Stimulated activated CD8-positive, alpha-beta memory T cell treated with anti-CD3 and anti-CD28 coated beads, Interleukin-12 subunit alpha, Interleukin-12 subunit beta, amount 100 ng/mL, for 4 hours (primary cell): ENCODE data around the gene COL23A1.

Source experiments
- DNase-seq: peaks from one replicate; pipeline ENCODE4 v3.0.0-alpha.2; 2020; ENCODE audit warnings: low read depth

The COL23A1 gene

DNA sequence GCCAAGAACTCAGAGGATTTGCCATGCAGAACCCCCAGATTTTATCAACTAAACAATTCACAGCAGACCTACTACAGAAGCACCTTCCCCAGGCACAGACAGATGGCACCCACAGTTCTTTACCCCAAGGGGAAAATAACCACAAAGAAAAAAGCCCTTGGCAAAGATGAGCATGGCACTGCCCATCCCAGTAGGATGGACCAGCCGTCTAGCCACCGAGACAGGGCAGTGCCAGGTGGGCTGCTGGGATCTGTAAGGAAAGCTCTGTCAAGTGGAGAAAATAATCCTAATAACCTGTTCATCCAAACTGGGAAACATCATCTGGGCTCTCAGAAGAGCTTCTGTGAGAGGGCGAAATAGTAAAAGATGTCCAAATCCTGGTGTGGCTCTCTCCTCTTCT is 130.0 kb downstream of the COL23A1 start:
- DNase-seq: no peak

- no peak for DNase-seq
Observed at GRCh38 chr5:178458140-178458539, 132.1 kb downstream of the COL23A1 start.

DNA sequence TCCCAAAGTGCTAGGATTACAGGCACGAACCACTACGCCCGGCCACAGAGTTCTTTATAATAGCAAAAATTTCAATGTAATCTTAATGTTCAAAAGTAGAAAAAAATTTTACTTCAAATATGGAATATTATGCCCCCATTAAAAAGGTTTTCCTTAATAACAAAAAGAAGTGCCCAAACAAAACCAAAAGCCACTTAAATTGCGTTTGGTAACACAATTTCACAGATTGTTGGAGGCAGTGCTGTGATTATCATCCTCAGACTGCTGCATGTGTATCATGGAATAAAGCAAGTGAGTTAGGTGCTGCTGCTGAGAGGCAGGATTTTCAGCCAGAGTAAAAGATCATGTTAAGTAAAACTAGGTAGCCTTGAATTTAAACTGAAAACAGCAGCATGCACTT is 132.7 kb downstream of the COL23A1 start:
- DNase-seq: no peak

- DNase-seq: no peak
Observed at GRCh38 chr5:178455480-178455835, 134.7 kb downstream of the COL23A1 start.

- DNase-seq: no peak
Observed at GRCh38 chr5:178454821-178455479, 135.2 kb downstream of the COL23A1 start.

- DNase-seq: no peak
Observed at GRCh38 chr5:178454303-178454702, 135.9 kb downstream of the COL23A1 start.

DNA sequence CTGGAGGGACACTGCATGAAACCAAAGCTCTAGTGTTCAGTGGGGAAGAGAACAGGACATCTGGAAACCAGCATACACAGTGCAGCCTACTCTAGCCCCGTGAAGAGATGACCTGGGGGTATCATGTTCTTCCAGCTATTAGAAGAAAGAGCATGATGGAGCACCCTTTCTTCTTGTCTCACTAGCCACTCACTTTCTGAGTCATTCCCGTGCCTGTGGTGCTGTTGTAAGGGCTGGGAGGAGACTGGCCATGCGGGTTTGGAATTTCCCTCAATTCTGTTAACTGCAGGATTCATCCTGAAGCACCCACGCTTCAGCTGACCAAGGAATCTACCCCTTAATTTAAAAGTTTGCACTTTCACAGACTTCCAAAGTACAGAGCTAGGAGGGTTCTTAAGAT is 137.0 kb downstream of the COL23A1 start:
- no peak for DNase-seq

GRCh38 chr5:178450121-178451028 is 139.8 kb downstream of the COL23A1 start:
- DNase-seq: no peak

- DNase-seq: no peak
Observed at GRCh38 chr5:178449163-178450070, 140.8 kb downstream of the COL23A1 start.

DNA sequence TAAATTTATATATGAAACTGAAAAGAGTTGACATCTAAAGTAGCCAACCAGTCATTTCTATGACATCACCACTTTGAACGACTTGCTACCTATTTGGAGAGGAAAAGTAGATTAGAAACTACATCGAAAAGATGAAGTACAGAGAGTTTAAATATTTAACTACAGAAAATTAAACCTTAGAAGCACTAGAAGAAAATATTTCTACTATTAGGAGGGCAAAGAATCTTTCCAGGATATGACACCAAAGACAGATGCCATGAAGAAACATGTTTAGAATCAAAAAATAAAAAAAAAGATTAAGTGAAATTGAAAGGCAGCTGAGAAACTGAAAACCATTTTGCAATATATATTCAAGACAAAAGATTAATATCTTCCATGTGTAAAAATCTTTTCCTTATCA is 144.7 kb downstream of the COL23A1 start:
- DNase-seq: no peak

GRCh38 chr5:178442405-178443257 is 147.6 kb downstream of the COL23A1 start:
- no peak for DNase-seq

DNA sequence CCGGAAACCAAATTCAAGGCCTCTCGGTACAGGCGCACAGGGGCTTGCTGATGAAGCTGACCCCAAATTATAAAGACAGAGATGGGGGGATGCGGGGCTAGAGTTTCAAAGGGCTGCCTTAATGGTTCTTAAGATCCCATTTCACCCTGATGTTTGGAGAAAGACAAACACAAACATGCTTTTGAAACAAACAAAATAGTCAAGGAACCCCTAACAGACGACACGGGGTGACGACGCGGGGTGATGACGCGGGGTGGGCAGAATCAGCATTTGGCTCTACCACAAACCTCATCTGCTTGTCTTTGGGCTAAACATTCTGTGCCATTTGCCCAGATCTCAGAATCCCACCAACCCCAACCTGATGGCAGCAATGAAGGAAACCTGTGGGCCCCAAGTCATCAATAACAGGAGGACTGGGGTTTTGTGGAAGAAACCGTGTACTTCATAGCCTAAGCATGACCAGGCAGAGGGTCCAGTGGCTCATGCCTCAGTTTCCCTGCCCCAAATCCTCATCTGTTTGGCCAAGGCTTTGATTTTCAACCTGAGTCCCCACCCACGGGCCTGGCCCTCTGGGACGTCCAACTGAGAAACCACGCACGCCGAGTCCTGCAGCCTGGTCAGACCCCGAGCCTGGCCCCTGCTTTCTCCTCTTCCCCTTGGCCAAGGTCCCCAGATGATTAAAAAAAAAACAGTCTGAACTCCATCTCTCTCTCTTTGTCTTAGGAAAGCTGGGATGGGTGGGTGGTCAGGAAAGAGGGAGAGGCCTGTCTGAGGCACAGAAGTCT is 148.5 kb downstream of the COL23A1 start:
- DNase-seq: no peak

- no peak for DNase-seq
Observed at GRCh38 chr5:178440181-178440580, 150.0 kb downstream of the COL23A1 start.

- no peak for DNase-seq
Observed at GRCh38 chr5:178439493-178440180, 150.6 kb downstream of the COL23A1 start.

- no peak for DNase-seq
Observed at GRCh38 chr5:178438796-178439195, 151.4 kb downstream of the COL23A1 start.

- no peak for DNase-seq
Observed at GRCh38 chr5:178437386-178438075, 152.7 kb downstream of the COL23A1 start.

- DNase-seq: no peak
Observed at GRCh38 chr5:178436326-178436940, 153.8 kb downstream of the COL23A1 start.

- DNase-seq: no peak
Observed at GRCh38 chr5:178435321-178436238, 154.6 kb downstream of the COL23A1 start.
